Body of pancreas (tissue), 4 donors: Measurements from ENCODE around the gene SLC8A2.

Experiments used
- CTCF ChIP-seq, 7 experiments: fragments of 450-650 bp in 4 of 7; fragments of 200-600 bp in 3 of 7; sonication (generic) in 3 of 7; IDR thresholded peaks; one replicate each; pipeline ENCODE4 v1.5.1; 2016 to 2019; ENCODE audit warnings: antibody characterized with exemption in 7 of 7
- POLR2A ChIP-seq, 3 donors: fragments of 450-650 bp; IDR thresholded peaks; one replicate each; pipeline ENCODE4 v1.6.1; 2016; ENCODE audit warnings: antibody characterized with exemption in 3 of 3, mild to moderate bottlenecking in 2 of 3

- TF ChIP-seq CTCF (IDR thresholded peaks at IDR 0.05) (no peak), POLR2A (IDR thresholded peaks at IDR 0.05) (no peak)
Measured at GRCh38 chr19:47416643-47416985, 55.1 kb downstream of the SLC8A2 start.
